Osteoblast (primary cell): ENCODE data around the gene IQCH. TPM values are rescaled to one million over a fixed set of nuclear protein-coding genes. Genes with fewer than 3 reads are reported as not detected.

Source experiments
- DNase-seq: peaks from one replicate; pipeline ENCODE4 v3.0.0; 2011; ENCODE audit warnings: low spot score, mixed read lengths; ENCODE audit not compliant: insufficient read length; ENCODE audit errors: missing footprints
- H2AFZ ChIP-seq: 2 replicates; pipeline ENCODE4 v1.6.0; 2011; ENCODE audit warnings: mild to moderate bottlenecking, low read length
- H3K27ac ChIP-seq: 2 replicates; pipeline ENCODE4 v1.5.1; 2011; ENCODE audit warnings: mild to moderate bottlenecking, low read depth, low read length, moderate library complexity
- H3K27me3 ChIP-seq: 2 replicates; pipeline ENCODE4 v1.6.0; 2012; ENCODE audit warnings: mild to moderate bottlenecking, control low read depth, inconsistent platforms, low read length, moderate library complexity; ENCODE audit not compliant: insufficient read depth
- H3K36me3 ChIP-seq: 2 replicates; pipeline ENCODE4 v1.5.1; 2011; ENCODE audit warnings: mild to moderate bottlenecking, low read length, control low read depth, moderate library complexity; ENCODE audit not compliant: insufficient read depth
- H3K4me1 ChIP-seq: 2 replicates; pipeline ENCODE4 v1.5.1; 2011; ENCODE audit warnings: mild to moderate bottlenecking, low read length, control low read depth, moderate library complexity; ENCODE audit not compliant: insufficient read depth
- H3K4me2 ChIP-seq: 2 replicates; pipeline ENCODE4 v1.6.0; 2011; ENCODE audit warnings: mild to moderate bottlenecking, low read length; ENCODE audit not compliant: insufficient read depth
- H3K4me3 ChIP-seq: fragments of 200-600 bp; sonication (generic); 3 replicates; pipeline ENCODE4 v1.5.1; 2012; ENCODE audit warnings: mild to moderate bottlenecking, low read length, inconsistent platforms; ENCODE audit not compliant: insufficient read depth
- H3K79me2 ChIP-seq: 2 replicates; pipeline ENCODE4 v1.6.0; 2012; ENCODE audit warnings: mild to moderate bottlenecking, low read length, control low read depth, inconsistent platforms; ENCODE audit not compliant: insufficient read depth
- H3K9me3 ChIP-seq: 2 replicates; pipeline ENCODE4 v1.5.1; 2011; ENCODE audit warnings: low read depth, low read length, control low read depth
- H4K20me1 ChIP-seq: 2 replicates; pipeline ENCODE4 v1.6.0; 2012; ENCODE audit warnings: mild to moderate bottlenecking, low read length, control low read depth; ENCODE audit not compliant: insufficient read depth
- total RNA-seq: library from RNA; depleted of rRNA; stranded (reverse); fragments of >200 nt; gene quantifications from 2 replicates; pipeline ENCODE4 v1.2.3, GENCODE V29; 2012
- TF ChIP-seq, protein P1 (sequence below): IDR thresholded peaks from 2 replicates; pipeline ENCODE4 v1.5.1; 2011; ENCODE audit warnings: mild to moderate bottlenecking, low read depth, low read length, moderate library complexity; ENCODE audit errors: extremely low read depth

IQCH gene
- total RNA-seq, 1 donor, result 5.8 TPM

DNA sequence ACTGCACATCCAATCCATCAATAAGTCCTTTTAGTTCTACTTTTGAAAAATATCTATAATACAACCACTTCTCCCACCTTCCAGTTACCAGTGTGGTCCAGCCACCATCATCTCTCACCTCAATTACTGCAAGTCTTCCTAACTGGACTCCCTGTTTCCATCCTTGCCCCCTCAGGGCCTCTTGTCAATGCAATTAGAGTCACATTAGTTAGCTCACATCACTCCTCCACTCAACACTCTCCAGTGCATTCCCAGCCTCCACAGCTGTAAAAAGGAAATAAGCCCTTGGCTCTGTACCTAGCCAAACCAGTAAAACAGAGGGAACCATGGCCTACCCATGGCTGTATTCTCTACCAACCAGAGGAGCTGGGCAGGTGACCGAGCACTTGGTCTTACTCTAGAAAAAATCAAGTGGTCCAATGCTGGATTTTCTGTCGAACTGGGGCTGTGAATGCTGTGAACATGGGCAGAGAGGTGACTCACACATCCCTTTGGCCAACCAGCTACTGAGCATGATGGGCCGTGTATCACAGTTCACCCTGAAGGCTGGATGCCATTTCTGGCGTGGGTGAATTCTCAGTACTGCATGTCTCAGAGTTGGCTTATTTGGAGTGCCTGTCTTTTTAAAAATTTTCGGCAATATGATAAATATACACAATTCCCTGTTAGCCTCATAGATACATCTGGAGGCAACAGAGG, 203.9 kb downstream of the IQCH start:
- TF ChIP-seq, protein P1, sequence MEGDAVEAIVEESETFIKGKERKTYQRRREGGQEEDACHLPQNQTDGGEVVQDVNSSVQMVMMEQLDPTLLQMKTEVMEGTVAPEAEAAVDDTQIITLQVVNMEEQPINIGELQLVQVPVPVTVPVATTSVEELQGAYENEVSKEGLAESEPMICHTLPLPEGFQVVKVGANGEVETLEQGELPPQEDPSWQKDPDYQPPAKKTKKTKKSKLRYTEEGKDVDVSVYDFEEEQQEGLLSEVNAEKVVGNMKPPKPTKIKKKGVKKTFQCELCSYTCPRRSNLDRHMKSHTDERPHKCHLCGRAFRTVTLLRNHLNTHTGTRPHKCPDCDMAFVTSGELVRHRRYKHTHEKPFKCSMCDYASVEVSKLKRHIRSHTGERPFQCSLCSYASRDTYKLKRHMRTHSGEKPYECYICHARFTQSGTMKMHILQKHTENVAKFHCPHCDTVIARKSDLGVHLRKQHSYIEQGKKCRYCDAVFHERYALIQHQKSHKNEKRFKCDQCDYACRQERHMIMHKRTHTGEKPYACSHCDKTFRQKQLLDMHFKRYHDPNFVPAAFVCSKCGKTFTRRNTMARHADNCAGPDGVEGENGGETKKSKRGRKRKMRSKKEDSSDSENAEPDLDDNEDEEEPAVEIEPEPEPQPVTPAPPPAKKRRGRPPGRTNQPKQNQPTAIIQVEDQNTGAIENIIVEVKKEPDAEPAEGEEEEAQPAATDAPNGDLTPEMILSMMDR, result no peak
- no peaks in the 10 kb centered on the region for H3K79me2 ChIP-seq

GRCh38 chr15:67460521-67460920, 205.9 kb downstream of the IQCH start:
- Histone ChIP-seq H3K4me3 (no peak overlapping the region), H2AFZ (no peak overlapping the region)
- DNase-seq, result no peak

More for the DNA sequence above, 203.9 kb downstream of the IQCH start:
- no peaks in the 10 kb centered on the region for H3K9me3 ChIP-seq
- no peak overlapping the region for H3K4me2 ChIP-seq
- H3K4me1 ChIP-seq, result peaks cover 5% of the 10 kb centered on the region
- no peak for DNase-seq
- H3K27me3 ChIP-seq, result no peaks in the 10 kb centered on the region
- H3K27ac ChIP-seq, result no peak overlapping the region
- H3K36me3 ChIP-seq, result no peaks in the 10 kb centered on the region
- no peak overlapping the region for H2AFZ ChIP-seq
- H4K20me1 ChIP-seq, result no peaks in the 10 kb centered on the region
- no peak overlapping the region for H3K4me3 ChIP-seq

DNA sequence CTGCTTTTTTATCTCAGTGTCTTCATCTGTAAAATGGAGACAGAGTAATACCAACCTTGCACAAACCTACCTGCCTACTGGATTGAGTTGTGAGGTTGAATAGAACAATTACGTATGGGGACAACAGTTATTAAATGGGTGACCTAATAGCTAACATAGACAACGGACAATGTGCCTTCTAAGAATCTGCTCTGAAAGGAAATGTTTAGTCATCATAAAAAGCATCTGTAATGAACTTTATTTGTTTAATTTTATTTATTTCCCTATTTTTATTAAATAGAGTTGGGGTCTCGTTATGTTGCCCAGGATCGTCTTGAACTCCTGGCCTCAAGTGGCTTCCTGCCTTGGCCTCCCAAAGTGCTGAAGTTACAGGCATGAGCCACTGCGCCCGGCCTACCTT, 207.1 kb downstream of the IQCH start:
- no peak for DNase-seq
- no peaks in the 10 kb centered on the region for H4K20me1 ChIP-seq
- TF ChIP-seq, protein P1, result no peak

More at GRCh38 chr15:67460521-67460920, 205.9 kb downstream of the IQCH start:
- TF ChIP-seq, protein P1, result no peak
- Histone ChIP-seq H3K4me1 (peaks cover 5% of the 10 kb centered on the region), H3K27me3 (no peaks in the 10 kb centered on the region), H3K9me3 (no peaks in the 10 kb centered on the region), H3K27ac (no peak overlapping the region), H4K20me1 (no peaks in the 10 kb centered on the region), H3K36me3 (no peaks in the 10 kb centered on the region), H3K79me2 (no peaks in the 10 kb centered on the region), H3K4me2 (no peak overlapping the region)

DNA sequence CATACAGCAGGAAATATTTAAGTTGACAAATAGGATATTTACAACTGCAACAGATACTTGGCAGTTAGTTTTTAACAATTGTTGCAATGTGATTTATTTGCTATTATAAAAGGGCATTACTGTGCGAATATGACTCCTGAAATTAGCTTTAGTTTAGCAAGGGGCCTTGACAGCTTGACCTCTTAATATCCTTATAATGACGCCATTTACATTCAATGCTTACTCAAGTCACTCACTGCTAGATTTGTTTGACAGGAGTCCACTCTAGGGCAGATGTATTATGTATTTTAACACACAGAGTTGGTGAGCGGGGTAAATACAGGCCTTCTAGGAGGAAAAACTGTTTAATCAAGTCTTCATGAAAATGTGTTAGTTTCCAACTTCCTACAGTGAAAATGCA, 208.3 kb downstream of the IQCH start:
- Histone ChIP-seq H3K4me2 (no peak overlapping the region), H4K20me1 (no peaks in the 10 kb centered on the region), H2AFZ (no peak overlapping the region), H3K27me3 (no peaks in the 10 kb centered on the region), H3K4me1 (no peaks in the 10 kb centered on the region), H3K27ac (no peak overlapping the region), H3K79me2 (no peaks in the 10 kb centered on the region), H3K4me3 (no peak overlapping the region), H3K36me3 (no peaks in the 10 kb centered on the region), H3K9me3 (no peaks in the 10 kb centered on the region)
- peak; percentile 76 for DNase-seq
- TF ChIP-seq, protein P1, result no peak

More for the DNA sequence above, 207.1 kb downstream of the IQCH start:
- Histone ChIP-seq H3K79me2 (no peaks in the 10 kb centered on the region), H3K9me3 (no peaks in the 10 kb centered on the region), H3K4me2 (no peak overlapping the region), H3K27ac (no peak overlapping the region), H3K36me3 (no peaks in the 10 kb centered on the region), H3K4me1 (peaks cover 4% of the 10 kb centered on the region), H2AFZ (no peak overlapping the region), H3K4me3 (no peak overlapping the region), H3K27me3 (no peaks in the 10 kb centered on the region)
